ENCODE measurements around the gene KCNH2.

KCNH2 gene

DNA sequence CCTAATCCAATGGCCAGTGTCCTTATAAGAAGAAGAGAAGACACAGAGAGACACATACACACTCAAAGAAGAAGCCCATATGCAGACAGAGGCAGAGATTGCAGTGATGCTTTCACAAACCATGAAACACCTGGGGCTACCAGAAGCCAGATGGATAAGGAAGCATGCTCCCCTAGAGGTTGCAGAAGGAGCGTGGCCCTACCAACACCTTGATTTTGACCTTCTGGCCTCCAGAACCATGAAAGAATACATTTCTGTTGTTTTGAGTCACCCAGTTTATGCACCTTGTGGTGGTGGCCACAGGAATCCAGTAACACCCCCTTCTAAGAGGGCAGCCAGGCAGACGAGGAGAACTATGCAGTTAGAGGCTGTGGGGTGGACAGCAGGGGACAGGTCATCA is 82.3 kb downstream of the KCNH2 start:
- Histone ChIP-seq H3K4me3 (ENCODE audit: low read length) (no peak overlapping the region), H3K9me3 (ENCODE audit: insufficient read depth, low read depth, low read length) (peaks cover 9% of the 10 kb centered on the region; the same call in 1 of the 2 replicates), H3K27me3 (ENCODE audit: insufficient read depth, low read length) (peaks cover 29% of the 10 kb centered on the region), H3K4me1 (ENCODE audit: insufficient read depth, low read length) (peaks cover 1% of the 10 kb centered on the region), H3K9ac (ENCODE audit: low read depth, low read length) (no peak overlapping the region), H3K36me3 (ENCODE audit: insufficient read depth, low read length) (no peaks in the 10 kb centered on the region), H3K27ac (ENCODE audit: low read depth, low read length) (no peak overlapping the region)
- 89% methylated on average over 2 of the region's 2 CpGs for WGBS

Measured in HUES64 (cell line).